ENCODE measurements around the gene TOM1L2.

TOM1L2 gene

DNA sequence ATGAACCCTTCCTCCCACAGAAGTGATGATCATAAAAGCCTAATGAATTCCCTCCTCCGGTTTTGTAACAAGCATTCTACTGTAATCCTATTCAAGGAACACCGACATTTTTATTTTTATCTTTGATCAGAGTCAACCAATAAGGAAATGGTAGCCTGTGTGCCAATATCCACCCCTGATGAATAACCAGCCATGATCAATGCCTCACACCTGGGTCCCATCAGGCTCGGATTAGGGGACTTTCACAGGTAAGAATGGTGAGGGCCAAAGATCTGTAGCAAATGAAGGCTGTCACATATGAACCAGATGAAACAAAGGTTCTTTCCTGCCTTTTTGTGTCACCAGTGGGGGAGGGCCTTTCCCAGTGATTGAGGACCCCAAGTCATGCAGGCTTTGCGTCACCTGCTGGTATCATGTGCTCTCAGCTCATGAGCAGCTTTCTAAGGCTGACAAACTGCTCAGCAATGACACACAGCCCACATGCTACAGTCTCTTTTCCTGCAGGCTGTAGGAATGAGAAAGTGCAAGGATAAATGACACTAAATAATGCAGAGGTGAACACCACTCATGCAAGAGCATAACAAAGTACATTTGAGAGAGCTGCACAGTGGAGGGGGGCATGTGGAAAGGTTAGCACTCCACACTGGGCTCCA is 34.9 kb downstream of the TOM1L2 start:
- no peak overlapping the region for H2AFZ ChIP-seq (ENCODE audit: low read length)
- H3K27ac ChIP-seq (ENCODE audit: low read length): no peak overlapping the region

DNA sequence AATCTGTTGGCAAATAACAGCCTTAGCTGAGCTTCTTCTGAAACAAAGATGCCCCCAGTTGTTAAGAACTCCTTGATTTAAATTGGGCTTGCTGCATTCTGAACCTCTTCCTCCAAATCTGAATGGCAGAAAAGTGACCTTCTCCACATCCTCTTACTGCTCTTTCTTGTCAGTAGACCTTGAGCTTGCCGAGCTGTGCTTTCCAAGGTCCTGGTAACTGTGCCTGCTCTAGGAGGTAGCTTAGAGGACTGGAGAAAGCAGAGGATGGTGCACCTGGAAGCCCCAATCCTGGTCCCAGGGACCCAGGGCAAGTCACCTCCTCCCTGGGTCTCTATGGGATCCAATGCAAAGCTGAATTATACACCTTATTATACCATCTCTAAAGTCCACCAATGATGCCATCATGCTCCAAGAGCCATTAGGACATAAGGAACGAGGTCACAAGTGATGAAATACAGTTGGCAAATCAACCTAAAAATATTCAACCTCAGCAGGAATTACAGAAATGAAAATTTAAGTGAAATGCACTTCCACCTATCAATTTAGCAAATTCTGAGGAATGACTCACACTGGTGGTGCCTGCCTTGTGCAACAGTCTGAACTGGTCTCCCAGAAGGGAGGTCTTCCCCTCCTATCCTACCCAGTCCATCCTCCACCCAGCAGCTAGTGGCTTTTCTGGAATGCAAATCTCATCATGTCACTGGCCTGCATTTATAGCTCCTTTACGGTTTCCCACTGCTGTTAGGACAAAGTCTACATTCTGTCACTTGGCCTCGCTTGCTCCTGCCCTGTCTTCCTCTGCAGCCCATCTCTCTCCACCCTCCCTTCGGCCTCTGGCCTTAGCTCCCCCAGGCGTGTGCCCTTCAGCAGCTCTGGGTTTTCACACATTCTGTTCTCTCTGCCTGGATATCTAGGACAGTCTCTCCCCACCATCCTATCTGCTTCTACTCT is 36.6 kb downstream of the TOM1L2 start:
- no peaks in the 10 kb centered on the region for H3K36me3 ChIP-seq (replicated peaks; ENCODE audit: insufficient read depth, low read length)
- H3K9me2 ChIP-seq (replicated peaks; ENCODE audit: insufficient read depth, low read length): no peaks in the 10 kb centered on the region
- no peak for TF ChIP-seq EZH2 (optimal IDR thresholded peaks at IDR 0.05; ENCODE audit: low read depth, low read length)
- TF ChIP-seq, protein P1, sequence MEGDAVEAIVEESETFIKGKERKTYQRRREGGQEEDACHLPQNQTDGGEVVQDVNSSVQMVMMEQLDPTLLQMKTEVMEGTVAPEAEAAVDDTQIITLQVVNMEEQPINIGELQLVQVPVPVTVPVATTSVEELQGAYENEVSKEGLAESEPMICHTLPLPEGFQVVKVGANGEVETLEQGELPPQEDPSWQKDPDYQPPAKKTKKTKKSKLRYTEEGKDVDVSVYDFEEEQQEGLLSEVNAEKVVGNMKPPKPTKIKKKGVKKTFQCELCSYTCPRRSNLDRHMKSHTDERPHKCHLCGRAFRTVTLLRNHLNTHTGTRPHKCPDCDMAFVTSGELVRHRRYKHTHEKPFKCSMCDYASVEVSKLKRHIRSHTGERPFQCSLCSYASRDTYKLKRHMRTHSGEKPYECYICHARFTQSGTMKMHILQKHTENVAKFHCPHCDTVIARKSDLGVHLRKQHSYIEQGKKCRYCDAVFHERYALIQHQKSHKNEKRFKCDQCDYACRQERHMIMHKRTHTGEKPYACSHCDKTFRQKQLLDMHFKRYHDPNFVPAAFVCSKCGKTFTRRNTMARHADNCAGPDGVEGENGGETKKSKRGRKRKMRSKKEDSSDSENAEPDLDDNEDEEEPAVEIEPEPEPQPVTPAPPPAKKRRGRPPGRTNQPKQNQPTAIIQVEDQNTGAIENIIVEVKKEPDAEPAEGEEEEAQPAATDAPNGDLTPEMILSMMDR (IDR thresholded peaks at IDR 0.05; ENCODE audit: low read length): no peak
- no peak for TF ChIP-seq EZH2phosphoT487 (IDR thresholded peaks at IDR 0.05; ENCODE audit: low read length)
- no peak for DNase-seq
- H2AFZ ChIP-seq (ENCODE audit: low read length): no peak overlapping the region
- no peaks in the 10 kb centered on the region for H3K9me3 ChIP-seq (replicated peaks; ENCODE audit: insufficient read depth, low read length)
- H3K4me1 ChIP-seq (ENCODE audit: low read length): peaks cover 19% of the 10 kb centered on the region
- peaks cover 9% of the 10 kb centered on the region for H3F3A ChIP-seq (ENCODE audit: insufficient read depth, low read length)
- no peaks in the 10 kb centered on the region for H3K27me3 ChIP-seq (replicated peaks; ENCODE audit: insufficient read depth, low read length)
- H4K20me1 ChIP-seq (ENCODE audit: insufficient read depth, low read length): peaks cover 14% of the 10 kb centered on the region
- H3K79me2 ChIP-seq (ENCODE audit: low read length): peaks cover 27% of the 10 kb centered on the region
- H3K27ac ChIP-seq (ENCODE audit: low read length): no peak overlapping the region
- H3K9ac ChIP-seq (ENCODE audit: low read length): no peak overlapping the region
- no peak overlapping the region for H3K4me2 ChIP-seq (ENCODE audit: low read depth, low read length)
- H3K4me3 ChIP-seq (ENCODE audit: low read length): no peak overlapping the region

More for the DNA sequence above, 34.9 kb downstream of the TOM1L2 start:
- Histone ChIP-seq H3K36me3 (replicated peaks; ENCODE audit: insufficient read depth, low read length) (no peaks in the 10 kb centered on the region), H3K4me3 (ENCODE audit: low read length) (no peak overlapping the region), H3K9ac (ENCODE audit: low read length) (no peak overlapping the region), H3K9me2 (replicated peaks; ENCODE audit: insufficient read depth, low read length) (no peaks in the 10 kb centered on the region), H3K27me3 (replicated peaks; ENCODE audit: insufficient read depth, low read length) (no peaks in the 10 kb centered on the region), H3K79me2 (ENCODE audit: low read length) (peaks cover 35% of the 10 kb centered on the region), H3K4me1 (ENCODE audit: low read length) (peaks cover 19% of the 10 kb centered on the region), H4K20me1 (ENCODE audit: insufficient read depth, low read length) (peaks cover 14% of the 10 kb centered on the region), H3F3A (ENCODE audit: insufficient read depth, low read length) (peaks cover 9% of the 10 kb centered on the region), H3K9me3 (replicated peaks; ENCODE audit: insufficient read depth, low read length) (no peaks in the 10 kb centered on the region), H3K4me2 (ENCODE audit: low read depth, low read length) (no peak overlapping the region)
- no peak for DNase-seq
- TF ChIP-seq EZH2 (optimal IDR thresholded peaks at IDR 0.05; ENCODE audit: low read depth, low read length) (no peak), EZH2phosphoT487 (IDR thresholded peaks at IDR 0.05; ENCODE audit: low read length) (no peak)
- TF ChIP-seq, protein P1 (IDR thresholded peaks at IDR 0.05; ENCODE audit: low read length): no peak

DNA sequence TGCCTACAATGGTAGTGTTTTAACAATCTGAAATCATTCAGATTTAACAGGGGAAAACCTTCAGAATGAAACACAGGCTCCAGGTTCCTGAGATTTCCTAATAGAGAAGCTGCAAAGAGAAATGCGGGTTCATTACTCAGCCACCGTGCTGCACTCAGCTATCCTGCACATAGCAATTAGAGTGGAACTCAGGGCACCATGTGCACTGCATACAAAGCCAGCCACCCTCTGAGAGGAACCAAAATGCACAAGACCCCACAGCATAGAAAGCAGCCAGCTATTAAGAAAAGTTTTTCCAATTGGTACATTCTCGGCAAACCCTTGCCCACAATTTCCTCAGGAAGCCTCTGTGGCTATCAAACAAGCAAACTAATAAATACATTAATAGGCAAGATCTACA is 37.4 kb downstream of the TOM1L2 start:
- Histone ChIP-seq H3K36me3 (replicated peaks; ENCODE audit: insufficient read depth, low read length) (no peaks in the 10 kb centered on the region), H3K27me3 (replicated peaks; ENCODE audit: insufficient read depth, low read length) (no peaks in the 10 kb centered on the region), H3K9me2 (replicated peaks; ENCODE audit: insufficient read depth, low read length) (no peaks in the 10 kb centered on the region), H3K4me1 (ENCODE audit: low read length) (peaks cover 19% of the 10 kb centered on the region), H3F3A (ENCODE audit: insufficient read depth, low read length) (peaks cover 9% of the 10 kb centered on the region), H3K4me3 (ENCODE audit: low read length) (no peak overlapping the region), H4K20me1 (ENCODE audit: insufficient read depth, low read length) (peaks cover 14% of the 10 kb centered on the region), H3K27ac (ENCODE audit: low read length) (no peak overlapping the region), H2AFZ (ENCODE audit: low read length) (no peak overlapping the region), H3K9ac (ENCODE audit: low read length) (no peak overlapping the region), H3K9me3 (replicated peaks; ENCODE audit: insufficient read depth, low read length) (no peaks in the 10 kb centered on the region), H3K79me2 (ENCODE audit: low read length) (peaks cover 25% of the 10 kb centered on the region), H3K4me2 (ENCODE audit: low read depth, low read length) (no peak overlapping the region)
- TF ChIP-seq, protein P1 (IDR thresholded peaks at IDR 0.05; ENCODE audit: low read length): no peak
- TF ChIP-seq EZH2phosphoT487 (IDR thresholded peaks at IDR 0.05; ENCODE audit: low read length) (no peak), EZH2 (optimal IDR thresholded peaks at IDR 0.05; ENCODE audit: low read depth, low read length) (no peak)
- DNase-seq: no peak

Data from MM.1S (cell line).